ENCODE data around the gene AP5M1. TPM values are rescaled to one million over a fixed set of nuclear protein-coding genes. Genes with fewer than 3 reads are reported as not detected.
"Not testable (repeated sequence)": the region's sequence is repeated elsewhere in the genome, so short reads cannot be mapped to it uniquely, and the experiment has no call there.

The AP5M1 gene
- total RNA-seq (ENCODE audit: unreplicated experiment): 153 TPM
- long read RNA-seq, full-length matches to known transcripts: 38 of 50 reads
- long read RNA-seq, partial matches to known transcripts: 2 of 50 reads
- long read RNA-seq, other reads (novel, unspliced or antisense): 10 of 50 reads

- Mint-ChIP-seq H3K36me3 (ENCODE audit: low read depth, unreplicated experiment) (peaks cover 33% of the 10 kb centered on the region), H3K27ac (ENCODE audit: unreplicated experiment) (peak within 1 kb of the TSS; percentile 99), H3K27me3 (ENCODE audit: unreplicated experiment) (peaks cover 2% of the 10 kb centered on the region), H3K4me3 (ENCODE audit: unreplicated experiment) (peak within 1 kb of the TSS; percentile 100), H3K4me1 (ENCODE audit: unreplicated experiment) (peaks cover 50% of the 10 kb centered on the region), H3K9me3 (ENCODE audit: unreplicated experiment) (no peaks in the 10 kb centered on the region)
- peak; percentile 89 for DNase-seq (ENCODE audit: low spot score)
- no peak for TF ChIP-seq CTCF (IDR thresholded peaks at IDR 0.05; ENCODE audit: unreplicated experiment)
These were observed at the start of gene AP5M1, which contains the start of gene EXOC5 for GRCh38 chr14:57268161-57269069. Gene AP5M1, plus strand, starts transcription at chr14:57268971. Its CDS starts 344 bp downstream, at chr14:57269315. Gene EXOC5, minus strand, starts transcription at chr14:57268905. Its CDS starts 257 bp downstream, at chr14:57268648.

- no peak for DNase-seq (ENCODE audit: low spot score)
- H3K36me3 Mint-ChIP-seq (ENCODE audit: low read depth, unreplicated experiment): peaks cover 16% of the 10 kb centered on the region
- no peak for TF ChIP-seq CTCF (IDR thresholded peaks at IDR 0.05; ENCODE audit: unreplicated experiment)
- H3K27ac Mint-ChIP-seq (ENCODE audit: unreplicated experiment): no peak overlapping the region
- H3K27me3 Mint-ChIP-seq (ENCODE audit: unreplicated experiment): no peaks in the 10 kb centered on the region
- H3K4me1 Mint-ChIP-seq (ENCODE audit: unreplicated experiment): no peaks in the 10 kb centered on the region
- no peak overlapping the region for H3K4me3 Mint-ChIP-seq (ENCODE audit: unreplicated experiment)
- H3K9me3 Mint-ChIP-seq (ENCODE audit: unreplicated experiment): no peaks in the 10 kb centered on the region
These were observed 46.8 kb upstream of the AP5M1 start for GRCh38 chr14:57221931-57222330.

GRCh38 chr14:57227083-57227482 is 41.7 kb upstream of the AP5M1 start:
- no peak overlapping the region for H3K4me3 Mint-ChIP-seq (ENCODE audit: unreplicated experiment)
- H3K4me1 Mint-ChIP-seq (ENCODE audit: unreplicated experiment): no peaks in the 10 kb centered on the region
- TF ChIP-seq CTCF (IDR thresholded peaks at IDR 0.05; ENCODE audit: unreplicated experiment): no peak
- no peak for DNase-seq (ENCODE audit: low spot score)
- no peaks in the 10 kb centered on the region for H3K9me3 Mint-ChIP-seq (ENCODE audit: unreplicated experiment)
- H3K27ac Mint-ChIP-seq (ENCODE audit: unreplicated experiment): no peak overlapping the region
- no peaks in the 10 kb centered on the region for H3K27me3 Mint-ChIP-seq (ENCODE audit: unreplicated experiment)
- peaks cover 22% of the 10 kb centered on the region for H3K36me3 Mint-ChIP-seq (ENCODE audit: low read depth, unreplicated experiment)

- H3K27me3 Mint-ChIP-seq (ENCODE audit: unreplicated experiment); H3K9me3 Mint-ChIP-seq (ENCODE audit: unreplicated experiment); H3K27ac Mint-ChIP-seq (ENCODE audit: unreplicated experiment); H3K4me1 Mint-ChIP-seq (ENCODE audit: unreplicated experiment); DNase-seq (ENCODE audit: low spot score): not testable (repeated sequence)
- H3K36me3 Mint-ChIP-seq (ENCODE audit: low read depth, unreplicated experiment): peaks cover 27% of the 10 kb centered on the region
- H3K4me3 Mint-ChIP-seq (ENCODE audit: unreplicated experiment): peak overlapping the region; percentile 47
These were observed 40.5 kb upstream of the AP5M1 start for GRCh38 chr14:57228320-57228719.

GRCh38 chr14:57232006-57232405 is 36.8 kb upstream of the AP5M1 start:
- H3K4me3 Mint-ChIP-seq (ENCODE audit: unreplicated experiment): no peak overlapping the region
- H3K9me3 Mint-ChIP-seq (ENCODE audit: unreplicated experiment): no peaks in the 10 kb centered on the region
- no peak overlapping the region for H3K27ac Mint-ChIP-seq (ENCODE audit: unreplicated experiment)
- no peak for TF ChIP-seq CTCF (IDR thresholded peaks at IDR 0.05; ENCODE audit: unreplicated experiment)
- DNase-seq (ENCODE audit: low spot score): no peak
- no peaks in the 10 kb centered on the region for H3K4me1 Mint-ChIP-seq (ENCODE audit: unreplicated experiment)
- H3K27me3 Mint-ChIP-seq (ENCODE audit: unreplicated experiment): no peaks in the 10 kb centered on the region
- peaks cover 24% of the 10 kb centered on the region for H3K36me3 Mint-ChIP-seq (ENCODE audit: low read depth, unreplicated experiment)

GRCh38 chr14:57240115-57240514 is 28.7 kb upstream of the AP5M1 start:
- not testable (repeated sequence) for H3K9me3 Mint-ChIP-seq (ENCODE audit: unreplicated experiment); H3K4me1 Mint-ChIP-seq (ENCODE audit: unreplicated experiment); DNase-seq (ENCODE audit: low spot score); H3K4me3 Mint-ChIP-seq (ENCODE audit: unreplicated experiment); H3K27ac Mint-ChIP-seq (ENCODE audit: unreplicated experiment); H3K27me3 Mint-ChIP-seq (ENCODE audit: unreplicated experiment)
- peaks cover 10% of the 10 kb centered on the region for H3K36me3 Mint-ChIP-seq (ENCODE audit: low read depth, unreplicated experiment)
